Measurements from ENCODE around the gene SCO1. TPM values are rescaled to one million over a fixed set of nuclear protein-coding genes. Genes with fewer than 3 reads are reported as not detected.

SCO1 gene
- total and polyA plus RNA-seq, 10 of the 15 experiments (the other 5 are each of a cell fraction or from before 2014, with no cell fraction given): 8.2 to 73.0 (median 37.1) TPM

DNA sequence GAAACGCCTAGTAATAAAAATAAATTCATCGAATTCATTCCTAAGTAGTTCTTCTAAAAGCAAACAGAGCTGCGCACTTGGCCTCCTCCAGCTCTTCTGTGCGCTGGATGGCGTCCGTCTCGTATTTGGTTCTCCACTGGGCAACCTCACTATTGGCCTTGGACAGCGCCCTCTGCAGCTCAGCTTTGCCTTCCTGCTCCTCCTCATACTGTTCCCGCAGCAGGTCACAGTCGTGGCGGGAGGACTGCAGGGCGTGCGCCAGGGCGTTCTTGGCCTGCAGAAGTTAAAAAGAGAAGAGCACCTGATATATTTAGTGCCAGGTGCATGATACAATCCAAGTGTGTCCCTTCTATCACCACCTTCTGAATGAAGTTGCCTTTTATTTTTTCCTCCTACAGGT is 62.0 kb downstream of the SCO1 start:
- ChIA-PET POLR2A (no interaction called here), SMC1A (ENCODE audit: uncharacterized antibody, unreplicated experiment) (interaction anchor here (1.2 kb wide), 1 partner anchor 12 kb away, joined by 4 read pairs; no protein-coding TSS in a partner anchor), RAD21 (ENCODE audit: unreplicated experiment) (no interaction called here), CTCF (interaction anchor here (1.8 to 10.7 kb wide), 3 partner anchors 10 to 66 kb away, joined by 5 to 138 read pairs (median 32); no protein-coding TSS in a partner anchor)
- WGBS (ENCODE audit: insufficient coverage, insufficient replicate concordance, low lambda C conversion rate, missing lambda C conversion rate): 94% methylated on average over 14 of the region's 14 CpGs
- TF ChIP-seq, protein P1, sequence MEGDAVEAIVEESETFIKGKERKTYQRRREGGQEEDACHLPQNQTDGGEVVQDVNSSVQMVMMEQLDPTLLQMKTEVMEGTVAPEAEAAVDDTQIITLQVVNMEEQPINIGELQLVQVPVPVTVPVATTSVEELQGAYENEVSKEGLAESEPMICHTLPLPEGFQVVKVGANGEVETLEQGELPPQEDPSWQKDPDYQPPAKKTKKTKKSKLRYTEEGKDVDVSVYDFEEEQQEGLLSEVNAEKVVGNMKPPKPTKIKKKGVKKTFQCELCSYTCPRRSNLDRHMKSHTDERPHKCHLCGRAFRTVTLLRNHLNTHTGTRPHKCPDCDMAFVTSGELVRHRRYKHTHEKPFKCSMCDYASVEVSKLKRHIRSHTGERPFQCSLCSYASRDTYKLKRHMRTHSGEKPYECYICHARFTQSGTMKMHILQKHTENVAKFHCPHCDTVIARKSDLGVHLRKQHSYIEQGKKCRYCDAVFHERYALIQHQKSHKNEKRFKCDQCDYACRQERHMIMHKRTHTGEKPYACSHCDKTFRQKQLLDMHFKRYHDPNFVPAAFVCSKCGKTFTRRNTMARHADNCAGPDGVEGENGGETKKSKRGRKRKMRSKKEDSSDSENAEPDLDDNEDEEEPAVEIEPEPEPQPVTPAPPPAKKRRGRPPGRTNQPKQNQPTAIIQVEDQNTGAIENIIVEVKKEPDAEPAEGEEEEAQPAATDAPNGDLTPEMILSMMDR (IDR thresholded peaks at IDR 0.05 in 2 of 3, conservative IDR thresholded peaks at IDR 0.05 in 1 of 3; ENCODE audit: control insufficient read depth in 2 of 3, extremely low read depth in 1 of 3, insufficient read depth in 1 of 3, low read depth in 3 of 3, low read length in 3 of 3): 0 out of 6 replicates have a peak, but pooled peaks of 1 of the 3 experiments have one; percentile 6
- TF ChIP-seq ZNF207 (IDR thresholded peaks at IDR 0.05; ENCODE audit: borderline replicate concordance): no peak
- H3K9me3 ChIP-seq (replicated peaks; ENCODE audit: control insufficient read depth, insufficient read depth, low read length): no peaks in the 10 kb centered on the region
- H2AFZ ChIP-seq (ENCODE audit: control insufficient read depth, low read depth, low read length): no peak overlapping the region
- no peak overlapping the region for H3K4me2 ChIP-seq (ENCODE audit: control insufficient read depth, insufficient read depth)
- H3K4me3 ChIP-seq: no peak overlapping the region
- no peaks in the 10 kb centered on the region for H3K27me3 ChIP-seq (replicated peaks in 1 of 2; ENCODE audit: control insufficient read depth in 2 of 2, insufficient read depth in 2 of 2, low read length in 1 of 2)
- no TSS peak for BruUV-seq (replicated peaks)
- FAIRE-seq (no peak), ATAC-seq (no peak), DNase-seq (ENCODE audit: low read depth, low spot score) (no peak)
- intact Hi-C loops (cut with micrococcal nuclease; ENCODE audit: unreplicated experiment) (loop anchor here (10.0 kb wide), 1 partner anchor 100 kb away; the partner anchor contains the start of gene TMEM220), in situ Hi-C loops (cut with MboI) (loop anchor here (25.0 kb wide), 3 partner anchors 502 to 1002 kb away; no protein-coding TSS in a partner anchor)
- H3K27ac ChIP-seq (ENCODE audit: control insufficient read depth, insufficient read depth): no peak overlapping the region
- H3K4me1 ChIP-seq (ENCODE audit: control insufficient read depth, insufficient read depth, low read length): peaks cover 21% of the 10 kb centered on the region
- H3K9ac ChIP-seq (ENCODE audit: control insufficient read depth, insufficient read depth, low read length): no peak overlapping the region
- H3K36me3 ChIP-seq (ENCODE audit: control insufficient read depth in 2 of 2, insufficient read depth in 2 of 2, low read length in 1 of 2): no peaks in the 10 kb centered on the region; a peak in 1 of 4 replicates
- H4K20me1 ChIP-seq (ENCODE audit: control insufficient read depth, insufficient read depth): no peaks in the 10 kb centered on the region
- H3K79me2 ChIP-seq (ENCODE audit: control insufficient read depth, insufficient read depth, low read length): no peaks in the 10 kb centered on the region

Data from GM12878 (cell line).